Keratinocyte (primary cell): ENCODE results near the gene MYL10.

Source experiments
- EZH2 ChIP-seq: IDR thresholded peaks from one replicate; pipeline ENCODE4 v1.6.1; 2012; ENCODE audit warnings: inconsistent platforms, mild to moderate bottlenecking, low read length, moderate library complexity
- TF ChIP-seq, protein P1 (sequence below), 3 experiments: IDR thresholded peaks in 1 of 3; conservative IDR thresholded peaks in 1 of 3; optimal IDR thresholded peaks in 1 of 3; 2 replicates in 2 of 3; 3 replicates in 1 of 3; pipeline versions ENCODE3 to v1.5.1; 2011; ENCODE audit warnings: low read length in 3 of 3, mild to moderate bottlenecking in 3 of 3, moderate library complexity in 2 of 3, control low read depth in 1 of 3, inconsistent platforms in 1 of 3; ENCODE audit not compliant: insufficient read depth in 2 of 3; ENCODE audit errors: extremely low read depth in 1 of 3

DNA sequence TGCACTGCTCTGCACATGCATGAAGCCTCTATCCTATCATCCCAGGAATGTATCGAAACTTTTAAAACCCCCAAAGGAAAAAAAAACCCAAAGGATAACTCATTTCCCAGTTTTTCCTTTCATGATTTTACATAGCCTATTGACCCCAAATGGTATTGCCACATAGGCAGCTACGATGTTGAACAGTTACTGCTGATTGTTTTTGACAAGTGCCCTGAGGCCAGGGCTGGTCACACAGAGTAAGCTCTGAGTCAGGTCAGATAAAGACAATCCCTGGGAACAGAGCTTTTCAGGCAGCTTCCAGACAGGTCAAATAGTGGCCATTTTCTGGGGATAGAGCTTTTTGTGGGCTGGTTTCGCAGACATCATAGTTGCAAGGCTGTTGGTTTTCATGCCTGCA, 52.1 kb downstream of the MYL10 start:
- TF ChIP-seq, protein P1, sequence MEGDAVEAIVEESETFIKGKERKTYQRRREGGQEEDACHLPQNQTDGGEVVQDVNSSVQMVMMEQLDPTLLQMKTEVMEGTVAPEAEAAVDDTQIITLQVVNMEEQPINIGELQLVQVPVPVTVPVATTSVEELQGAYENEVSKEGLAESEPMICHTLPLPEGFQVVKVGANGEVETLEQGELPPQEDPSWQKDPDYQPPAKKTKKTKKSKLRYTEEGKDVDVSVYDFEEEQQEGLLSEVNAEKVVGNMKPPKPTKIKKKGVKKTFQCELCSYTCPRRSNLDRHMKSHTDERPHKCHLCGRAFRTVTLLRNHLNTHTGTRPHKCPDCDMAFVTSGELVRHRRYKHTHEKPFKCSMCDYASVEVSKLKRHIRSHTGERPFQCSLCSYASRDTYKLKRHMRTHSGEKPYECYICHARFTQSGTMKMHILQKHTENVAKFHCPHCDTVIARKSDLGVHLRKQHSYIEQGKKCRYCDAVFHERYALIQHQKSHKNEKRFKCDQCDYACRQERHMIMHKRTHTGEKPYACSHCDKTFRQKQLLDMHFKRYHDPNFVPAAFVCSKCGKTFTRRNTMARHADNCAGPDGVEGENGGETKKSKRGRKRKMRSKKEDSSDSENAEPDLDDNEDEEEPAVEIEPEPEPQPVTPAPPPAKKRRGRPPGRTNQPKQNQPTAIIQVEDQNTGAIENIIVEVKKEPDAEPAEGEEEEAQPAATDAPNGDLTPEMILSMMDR (optimal IDR thresholded peaks at IDR 0.05 in 1 of 3, IDR thresholded peaks at IDR 0.05 in 1 of 3, conservative IDR thresholded peaks at IDR 0.05 in 1 of 3; ENCODE audit: extremely low read depth in 1 of 3, insufficient read depth in 2 of 3, low read length in 3 of 3): no peak
- no peak for TF ChIP-seq EZH2
